GM19463 (cell line): ENCODE results near the gene PTPRT.

Source experiments
- ATAC-seq: cut with Tn5 transposase; IDR thresholded peaks from one replicate; pipeline ENCODE4 v1.9.1; 2021; ENCODE audit warnings: mild to moderate bottlenecking, moderate library complexity; ENCODE audit not compliant: unreplicated experiment

Gene PTPRT

GRCh38 chr20:42846784-42847490 lies 342.8 kb downstream of the PTPRT start:
- no peak for ATAC-seq

DNA sequence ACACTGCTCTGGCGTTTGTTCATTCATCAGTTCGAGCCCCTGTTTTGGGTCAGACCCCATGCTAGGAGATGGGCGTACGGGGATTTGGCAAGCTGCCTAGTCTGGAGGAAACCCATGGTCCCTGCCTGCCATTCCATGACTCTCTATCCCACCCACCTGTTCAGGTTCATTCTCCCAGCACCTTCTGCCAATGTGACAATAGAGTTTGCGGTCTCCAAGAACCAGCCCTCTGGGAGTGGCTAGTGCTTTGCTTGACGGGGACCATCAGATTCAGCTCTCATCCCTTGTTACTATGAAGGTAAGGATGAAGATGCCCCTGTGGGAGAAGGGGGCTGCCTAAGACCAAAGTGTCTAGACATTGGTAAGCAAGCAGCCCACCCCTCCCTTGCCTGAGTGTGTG lies 345.0 kb downstream of the PTPRT start:
- no peak for ATAC-seq

DNA sequence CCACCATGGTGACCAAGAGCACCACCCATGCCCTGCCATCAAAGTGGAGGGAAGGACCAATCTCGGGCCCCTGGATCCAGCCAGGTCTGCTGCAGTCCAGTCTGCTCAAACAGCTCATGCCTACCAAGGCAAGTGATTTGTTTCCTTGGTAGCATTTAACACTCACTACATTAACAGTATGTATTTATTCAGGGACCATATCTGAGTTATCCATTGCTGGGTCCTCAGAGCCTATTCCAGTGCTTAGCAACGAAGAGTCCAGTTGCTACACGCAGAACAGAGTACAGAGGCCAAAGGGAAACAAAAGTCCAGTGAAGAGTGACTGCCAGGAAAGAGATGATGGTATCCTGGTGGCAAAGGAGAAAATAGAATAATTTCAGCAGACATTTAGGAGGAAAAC lies 352.2 kb downstream of the PTPRT start:
- no peak for ATAC-seq

DNA sequence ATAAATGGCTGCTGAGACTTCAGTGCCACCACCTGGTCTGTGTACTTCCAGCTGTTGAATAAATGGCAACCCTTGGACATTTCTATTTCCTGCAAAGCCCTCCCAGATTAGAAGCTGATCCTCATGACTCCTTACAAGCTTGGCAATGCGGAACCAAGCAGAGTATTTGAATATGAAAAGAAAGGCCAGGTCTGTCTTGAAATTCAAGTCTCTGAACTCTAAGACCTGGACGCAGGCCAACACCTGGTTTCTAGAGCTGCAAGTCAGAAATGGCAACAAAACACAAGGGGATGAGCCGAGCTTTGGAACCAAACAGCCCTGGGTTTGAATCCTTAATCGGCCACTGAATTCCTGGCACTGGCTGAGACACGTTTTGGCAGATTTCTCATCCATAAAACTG lies 353.4 kb downstream of the PTPRT start:
- no peak for ATAC-seq

GRCh38 chr20:42807876-42808275 lies 381.8 kb downstream of the PTPRT start:
- no peak for ATAC-seq

DNA sequence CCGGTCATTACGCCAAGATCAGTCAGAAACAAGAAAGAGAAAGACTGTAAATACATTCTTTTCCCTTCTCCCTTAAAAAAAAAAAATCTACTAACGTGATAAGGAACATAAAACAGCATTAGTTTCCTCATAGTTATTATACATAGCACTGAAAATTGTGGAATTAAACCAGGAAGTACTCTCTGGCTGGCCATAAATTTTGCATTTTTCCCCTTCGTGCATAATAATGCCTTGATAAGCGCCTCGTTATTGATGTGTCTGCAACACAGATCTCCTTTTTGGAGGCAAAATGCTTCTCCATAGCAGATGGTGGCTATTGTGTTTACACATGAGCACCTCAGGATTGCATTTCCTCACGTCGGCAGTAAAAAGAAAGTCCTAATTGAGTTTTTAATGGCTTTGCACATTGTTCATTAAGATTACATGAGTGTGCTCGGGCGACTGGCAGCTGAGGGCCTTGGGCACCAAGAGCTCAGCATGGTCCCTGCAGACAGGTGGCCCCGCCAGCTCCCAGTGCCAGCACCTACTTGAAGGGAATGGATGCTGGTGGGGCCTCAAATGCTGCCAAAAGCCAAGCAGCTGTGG lies 394.5 kb downstream of the PTPRT start:
- ATAC-seq = no peak

- ATAC-seq = no peak
Observed at GRCh38 chr20:42792052-42792451, 397.7 kb downstream of the PTPRT start.

DNA sequence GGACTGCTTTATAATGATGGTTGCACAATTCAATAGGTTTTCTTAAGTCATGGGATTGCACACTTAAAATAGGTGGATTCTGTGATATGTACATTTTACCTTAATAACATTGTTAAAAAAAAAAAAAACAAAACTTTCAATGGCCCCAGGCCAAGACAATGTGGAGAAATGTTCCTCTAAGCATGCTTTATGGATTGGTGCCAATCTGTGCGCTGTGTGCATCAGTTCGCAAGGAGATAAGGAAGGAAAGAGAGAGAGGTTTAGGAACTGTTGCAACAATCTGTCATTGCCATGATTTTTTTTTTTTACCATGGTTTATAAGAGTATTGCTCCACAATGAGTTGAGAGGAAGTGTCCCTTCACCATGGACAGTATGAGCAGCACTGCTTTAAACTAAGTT lies 399.6 kb downstream of the PTPRT start:
- no peak for ATAC-seq

- no peak for ATAC-seq
Observed at GRCh38 chr20:42788707-42789106, 401.0 kb downstream of the PTPRT start.

GRCh38 chr20:42785041-42785440 lies 404.7 kb downstream of the PTPRT start:
- ATAC-seq = no peak

DNA sequence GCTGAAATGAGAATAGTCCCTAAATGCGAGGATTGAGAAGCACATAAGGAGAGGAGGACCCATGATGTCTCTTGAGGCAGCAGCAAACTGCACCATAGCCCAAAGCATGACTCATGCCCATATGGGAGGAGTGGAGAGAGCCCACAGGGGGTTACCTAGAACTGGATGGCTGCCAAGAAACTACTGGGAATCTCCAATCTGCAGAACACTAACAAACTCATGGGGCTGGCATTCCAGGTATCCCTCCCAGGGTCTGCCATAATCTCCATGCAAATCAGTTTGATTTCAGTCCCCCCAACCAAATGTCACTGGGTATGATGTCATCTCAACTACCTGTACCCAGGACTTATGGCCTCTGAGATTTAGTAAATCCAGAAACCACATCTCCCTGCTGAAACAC lies 410.5 kb downstream of the PTPRT start:
- ATAC-seq = no peak

DNA sequence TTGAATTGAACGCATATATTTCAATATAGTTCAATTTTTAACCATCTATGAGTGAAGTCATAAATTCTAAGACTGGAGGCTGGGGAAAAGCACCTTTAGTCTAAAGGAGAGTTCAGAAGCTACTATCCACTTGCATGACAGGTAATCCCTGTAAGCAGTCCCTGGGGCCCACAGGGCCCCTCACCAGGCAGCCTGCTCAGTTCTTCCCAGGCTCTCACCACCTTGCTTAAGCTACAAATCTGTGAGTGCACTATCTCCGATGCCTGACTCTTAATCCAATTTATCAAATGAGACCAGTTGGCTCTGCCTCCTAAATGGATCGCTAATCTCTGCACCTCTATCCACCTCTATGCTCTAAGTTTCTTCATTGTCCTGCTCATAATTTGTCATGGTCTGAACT lies 413.8 kb downstream of the PTPRT start:
- no peak for ATAC-seq

GRCh38 chr20:42775037-42775436 lies 414.7 kb downstream of the PTPRT start:
- ATAC-seq = no peak

- no peak for ATAC-seq
Observed at GRCh38 chr20:42763015-42763414, 426.7 kb downstream of the PTPRT start.

- no peak for ATAC-seq
Observed at GRCh38 chr20:42756991-42757390, 432.7 kb downstream of the PTPRT start.

- no peak for ATAC-seq
Observed at GRCh38 chr20:42754706-42755105, 435.0 kb downstream of the PTPRT start.

DNA sequence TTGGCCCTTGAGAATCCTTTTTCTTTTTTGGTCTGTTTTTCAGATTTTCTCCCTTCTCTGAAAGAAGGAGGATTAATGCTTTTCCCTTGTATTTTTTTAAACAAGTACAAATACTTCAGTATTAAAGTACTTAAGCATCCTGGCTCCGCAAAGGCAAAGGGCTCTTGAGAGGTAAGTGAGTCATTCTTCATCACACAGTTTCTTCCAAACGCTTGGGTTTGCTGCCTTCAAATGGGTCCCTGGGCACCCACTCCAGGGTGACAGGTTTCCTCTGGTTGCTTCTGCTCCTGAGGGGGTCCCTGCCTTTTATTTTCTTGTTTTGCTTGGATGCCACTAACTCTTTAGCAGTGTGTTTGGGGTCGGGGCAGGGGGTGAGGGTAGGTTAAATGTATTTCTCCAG lies 437.1 kb downstream of the PTPRT start:
- no peak for ATAC-seq

GRCh38 chr20:42749556-42749955 lies 440.1 kb downstream of the PTPRT start:
- ATAC-seq = no peak

DNA sequence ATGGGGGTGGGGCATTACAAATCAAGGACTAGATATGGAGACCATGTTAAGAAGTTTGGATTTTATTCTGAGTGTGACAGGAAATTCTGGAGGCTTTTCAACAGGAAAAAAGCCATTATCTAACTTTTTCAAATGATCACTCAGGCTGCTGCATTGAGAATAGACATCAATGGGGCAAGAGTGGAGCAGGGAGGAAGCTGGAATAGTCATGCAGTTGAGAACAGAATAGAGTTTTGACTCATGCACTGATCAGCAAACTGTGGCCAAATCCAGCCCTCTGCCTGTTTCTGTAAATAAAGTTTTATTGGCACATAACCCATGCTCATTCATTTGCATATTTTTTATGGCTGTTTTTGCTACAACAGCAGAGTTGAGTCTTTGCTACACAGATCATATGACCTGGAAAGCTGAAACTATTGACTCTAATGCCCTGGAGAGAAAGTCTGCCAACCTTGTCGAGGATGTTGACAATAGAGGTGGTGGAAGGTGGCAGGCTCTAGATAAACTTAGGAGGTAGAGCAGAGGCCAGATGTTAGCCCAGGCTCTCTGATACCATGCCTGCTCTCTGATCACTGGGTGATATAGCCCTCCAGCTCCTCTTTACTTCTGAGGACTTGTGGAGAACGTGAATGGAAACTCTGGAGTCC lies 441.8 kb downstream of the PTPRT start:
- ATAC-seq = no peak

GRCh38 chr20:42744756-42745465 lies 444.8 kb downstream of the PTPRT start:
- no peak for ATAC-seq

DNA sequence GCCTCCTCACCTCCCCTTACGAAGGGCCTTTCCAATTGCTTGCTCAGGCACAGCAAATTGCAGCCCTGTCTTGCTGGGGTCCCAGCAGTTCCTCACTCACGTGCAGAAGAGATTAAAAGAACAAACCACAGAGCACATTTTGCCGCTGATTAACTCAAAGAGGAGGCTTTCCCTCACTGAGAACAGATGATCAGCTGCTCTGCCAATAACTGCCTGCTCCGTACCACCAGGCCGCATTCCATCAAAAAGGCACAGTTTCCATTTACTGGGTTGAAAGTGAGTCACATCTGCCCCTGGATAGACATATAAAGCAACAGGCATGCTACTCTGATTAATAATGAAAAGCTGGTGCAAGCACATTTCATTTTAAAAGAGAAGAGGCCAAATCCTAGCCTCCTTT lies 446.8 kb downstream of the PTPRT start:
- ATAC-seq = no peak

- no peak for ATAC-seq
Observed at GRCh38 chr20:42741906-42742305, 447.8 kb downstream of the PTPRT start.
